ENCODE measurements around the gene SLC8A2.

DNA sequence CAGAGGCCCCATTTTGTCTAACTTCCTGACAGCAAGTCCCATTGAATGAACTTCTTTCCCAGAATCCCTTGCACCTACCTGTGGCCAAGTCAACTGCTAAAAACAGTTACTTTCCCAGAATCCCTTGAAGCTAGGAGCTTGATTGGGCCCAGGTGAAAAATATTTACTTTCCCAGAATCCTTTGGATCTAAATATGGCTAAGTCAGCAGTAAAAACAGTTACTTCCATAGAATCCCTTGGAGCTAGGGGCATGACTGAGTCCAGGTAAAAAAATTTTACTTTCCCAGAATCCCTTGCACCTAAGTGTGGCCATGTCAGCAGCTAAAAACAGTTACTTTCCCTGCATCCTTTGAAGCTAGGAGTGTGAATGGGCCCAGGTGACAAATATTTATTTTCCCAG lies 39.2 kb downstream of the SLC8A2 start:
- TF ChIP-seq POLR2AphosphoS5 (IDR thresholded peaks at IDR 0.05; ENCODE audit: low read depth, low read length) (no peak), REST (IDR thresholded peaks at IDR 0.05; ENCODE audit: insufficient read depth in 1 of 2, low read depth in 2 of 2, low read length in 2 of 2) (no peak)
